Tibial nerve (tissue), 4 donors: ENCODE results near the gene MGAT3. TPM values are rescaled to one million over a fixed set of nuclear protein-coding genes. Genes with fewer than 3 reads are reported as not detected.
A peak's percentile ranks its signal among the peaks of the same experiment; 100 is the strongest.

Source experiments
- DNase-seq, 2 donors: peaks; one replicate each; pipeline ENCODE4 v3.0.0-alpha.2; 2019; ENCODE audit warnings: low spot score in 2 of 2
- H3K27ac ChIP-seq, 4 donors: fragments of 200-600 bp; sonication (generic) in 3 of 4; one replicate each; pipeline ENCODE4 v1.5.1; 2017 to 2019; ENCODE audit warnings: mild to moderate bottlenecking in 1 of 4
- H3K27me3 ChIP-seq, 2 donors: fragments of 200-600 bp; sonication (generic) in 1 of 2; one replicate each; pipeline versions ENCODE4 v1.5.1 to v1.6.0; 2017 to 2019
- H3K36me3 ChIP-seq, 3 donors: fragments of 200-600 bp; sonication (generic); one replicate each; pipeline ENCODE4 v1.5.1; 2018 to 2019
- H3K4me1 ChIP-seq, 4 donors: fragments of 200-600 bp; sonication (generic) in 3 of 4; one replicate each; pipeline ENCODE4 v1.5.1; 2017 to 2019
- H3K4me3 ChIP-seq, 4 donors: fragments of 200-600 bp; sonication (generic) in 3 of 4; one replicate each; pipeline ENCODE4 v1.5.1; 2017 to 2019; ENCODE audit warnings: mild to moderate bottlenecking in 1 of 4, moderate library complexity in 1 of 4
- H3K9me3 ChIP-seq, 4 donors: fragments of 200-600 bp; sonication (generic) in 3 of 4; one replicate each; pipeline ENCODE4 v1.5.1; 2017 to 2019
- EP300 ChIP-seq, 2 donors: sonication (generic); formaldehyde crosslinking; IDR thresholded peaks; one replicate each; pipeline ENCODE4 v1.6.1; 2017; ENCODE audit warnings: antibody characterized with exemption in 2 of 2, mild to moderate bottlenecking in 1 of 2
- POLR2A ChIP-seq, 2 donors: fragments of 450-650 bp; IDR thresholded peaks; one replicate each; pipeline ENCODE4 v1.6.1; 2017; ENCODE audit warnings: antibody characterized with exemption in 2 of 2, mild to moderate bottlenecking in 2 of 2, moderate library complexity in 2 of 2
- WGBS, 2 donors: methylation state at CpG; one replicate each; pipeline ENCODE4 v1.1.5; 2018; 5-methylcytosine and 5-hydroxymethylcytosine counted together
- total RNA-seq, 4 donors: library from RNA; depleted of rRNA; stranded (reverse); fragments of >200 nt; gene quantifications; one replicate each; pipeline ENCODE4 v1.1.0, GENCODE V29; 2016
- TF ChIP-seq, protein P1 (sequence below), 5 experiments: fragments of 200-600 bp in 3 of 5; fragments of 450-650 bp in 2 of 5; sonication (generic) in 3 of 5; IDR thresholded peaks; one replicate each; pipeline ENCODE4 v1.5.1; 2016 to 2019; ENCODE audit warnings: antibody characterized with exemption in 5 of 5, mild to moderate bottlenecking in 3 of 5, moderate library complexity in 2 of 5

The MGAT3 gene
- total RNA-seq, 4 donors from 2014 or later = 26.2 to 32.7 (median 32.2) TPM

DNA sequence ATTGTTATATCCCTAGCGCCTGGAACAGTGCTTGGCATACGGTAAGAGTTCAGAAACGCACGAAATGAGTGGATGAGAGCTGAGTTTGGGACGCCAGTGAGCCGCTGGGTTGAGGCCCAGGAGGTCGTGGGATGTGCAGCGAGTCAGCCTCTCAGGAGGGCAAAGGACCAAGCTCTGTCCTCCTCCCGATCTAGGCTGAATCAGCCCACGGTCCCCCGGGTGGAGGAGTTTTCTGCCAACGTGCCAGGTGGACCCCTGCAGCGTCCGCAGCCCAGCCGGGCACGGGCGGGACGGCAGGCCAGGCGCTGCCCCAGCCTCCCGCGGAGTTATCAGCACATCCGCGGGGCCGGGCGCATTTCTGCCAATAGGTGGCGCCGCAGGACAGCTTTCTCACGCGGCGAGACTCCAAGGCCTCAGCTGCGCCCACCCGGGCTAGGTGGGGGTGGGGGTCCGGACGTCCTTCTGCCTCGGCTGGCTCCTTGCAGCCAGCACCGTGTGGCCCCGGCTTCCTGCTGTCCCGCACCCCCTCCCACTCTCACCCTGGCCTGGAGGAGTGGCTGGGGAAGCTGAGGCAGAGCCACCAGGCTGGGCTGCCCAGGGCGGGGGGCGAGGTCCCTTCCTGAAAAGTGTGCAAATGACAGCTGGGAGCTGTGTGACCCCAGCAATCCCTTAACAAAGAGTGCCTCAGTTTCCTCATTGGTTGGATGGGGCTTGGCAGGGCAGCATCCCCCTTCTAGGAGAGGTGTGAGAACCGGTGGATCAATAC is 78.0 kb downstream of the MGAT3 start:
- H3K27ac ChIP-seq = peak overlapping the region; percentile 55 to 96 (median 74)

DNA sequence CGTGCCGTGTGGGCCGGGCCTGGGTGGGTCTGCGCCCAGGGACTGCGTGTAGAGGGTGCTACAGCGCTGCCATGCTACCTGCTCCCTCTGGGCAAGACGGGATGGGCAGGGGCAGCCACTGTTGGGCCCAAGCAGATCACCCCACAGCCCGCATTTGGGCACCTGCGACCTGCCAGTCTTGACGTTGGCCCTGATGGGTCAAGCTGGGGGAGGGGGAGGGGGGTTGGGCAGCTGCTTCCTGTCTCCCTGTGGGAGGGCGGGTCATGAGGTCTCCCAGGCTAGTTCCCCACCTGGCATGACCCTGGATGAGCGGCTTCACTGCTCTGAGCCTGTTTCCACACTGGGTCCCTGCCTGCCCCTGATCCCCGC is 78.5 kb downstream of the MGAT3 start:
- peaks cover 0 to 40% (median 19%) of the 10 kb centered on the region in 4 donors for H3K4me1 ChIP-seq
- TF ChIP-seq, protein P1, sequence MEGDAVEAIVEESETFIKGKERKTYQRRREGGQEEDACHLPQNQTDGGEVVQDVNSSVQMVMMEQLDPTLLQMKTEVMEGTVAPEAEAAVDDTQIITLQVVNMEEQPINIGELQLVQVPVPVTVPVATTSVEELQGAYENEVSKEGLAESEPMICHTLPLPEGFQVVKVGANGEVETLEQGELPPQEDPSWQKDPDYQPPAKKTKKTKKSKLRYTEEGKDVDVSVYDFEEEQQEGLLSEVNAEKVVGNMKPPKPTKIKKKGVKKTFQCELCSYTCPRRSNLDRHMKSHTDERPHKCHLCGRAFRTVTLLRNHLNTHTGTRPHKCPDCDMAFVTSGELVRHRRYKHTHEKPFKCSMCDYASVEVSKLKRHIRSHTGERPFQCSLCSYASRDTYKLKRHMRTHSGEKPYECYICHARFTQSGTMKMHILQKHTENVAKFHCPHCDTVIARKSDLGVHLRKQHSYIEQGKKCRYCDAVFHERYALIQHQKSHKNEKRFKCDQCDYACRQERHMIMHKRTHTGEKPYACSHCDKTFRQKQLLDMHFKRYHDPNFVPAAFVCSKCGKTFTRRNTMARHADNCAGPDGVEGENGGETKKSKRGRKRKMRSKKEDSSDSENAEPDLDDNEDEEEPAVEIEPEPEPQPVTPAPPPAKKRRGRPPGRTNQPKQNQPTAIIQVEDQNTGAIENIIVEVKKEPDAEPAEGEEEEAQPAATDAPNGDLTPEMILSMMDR (IDR thresholded peaks at IDR 0.05) = no peak
- TF ChIP-seq EP300 (IDR thresholded peaks at IDR 0.05) (no peak), POLR2A (IDR thresholded peaks at IDR 0.05) (no peak)

More for the DNA sequence above, 78.0 kb downstream of the MGAT3 start:
- Histone ChIP-seq H3K4me3 (peak overlapping the region in 3 of 4 donors; percentile 8 to 14 (median 8)), H3K27me3 (no peaks in the 10 kb centered on the region), H3K9me3 (no peaks in the 10 kb centered on the region), H3K4me1 (peaks cover 0 to 45% (median 25%) of the 10 kb centered on the region in 4 donors), H3K36me3 (peaks cover 0 to 7% (median 0%) of the 10 kb centered on the region in 3 donors)
- 10 to 14% methylated on average over 22 to 31 of the region's 41 CpGs for WGBS, 2 donors
- peak; percentile 83 to 91 for DNase-seq
- TF ChIP-seq, protein P1 (IDR thresholded peaks at IDR 0.05) = peak; percentile 93 to 99 (median 99)
- TF ChIP-seq POLR2A (IDR thresholded peaks at IDR 0.05) (no peak), EP300 (IDR thresholded peaks at IDR 0.05) (peak in 1 of 2 donors; percentile 25)

DNA sequence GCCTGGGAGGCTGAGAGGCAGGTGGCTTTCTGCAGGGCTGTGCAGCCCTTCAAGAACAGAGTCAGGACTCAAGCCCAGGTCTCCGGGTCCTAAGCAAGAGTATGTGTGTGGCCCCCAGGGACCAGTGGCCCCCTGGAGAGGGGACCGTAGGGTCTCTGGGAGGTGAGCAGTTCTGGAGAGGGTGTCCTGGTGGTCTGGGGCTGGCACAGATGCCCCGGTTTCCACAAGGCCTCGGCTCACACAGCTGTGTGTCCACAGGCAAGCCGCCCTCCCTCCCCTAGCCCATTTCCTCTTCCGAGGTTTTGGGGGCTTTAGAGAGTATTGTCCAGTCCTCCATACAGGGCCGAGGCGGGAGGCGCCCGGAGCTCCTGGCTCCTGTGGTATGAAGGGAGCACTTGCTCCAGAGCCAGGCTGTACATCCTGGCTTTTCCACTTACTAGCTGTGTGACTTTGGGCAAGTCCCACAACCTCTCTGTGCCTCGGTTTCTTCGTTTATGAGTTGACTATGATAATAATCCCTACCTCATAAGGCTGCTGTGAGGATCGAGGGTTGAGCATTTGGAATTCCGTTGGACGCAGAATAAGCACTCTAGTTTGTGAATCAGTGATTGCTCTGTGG is 79.1 kb downstream of the MGAT3 start:
- no peak overlapping the region for H3K27ac ChIP-seq
- WGBS, 2 donors = 80 to 81% methylated on average over 13 to 15 of the region's 15 CpGs

More for the DNA sequence above, 78.5 kb downstream of the MGAT3 start:
- Histone ChIP-seq H3K9me3 (no peaks in the 10 kb centered on the region), H3K27ac (peak overlapping the region in 2 of 4 donors; percentile 62 to 96), H3K36me3 (peaks cover 0 to under 1% (median 0%) of the 10 kb centered on the region in 3 donors), H3K27me3 (no peaks in the 10 kb centered on the region), H3K4me3 (no peak overlapping the region)
- no peak for DNase-seq
- 46 to 64% methylated on average over 8 to 11 of the region's 13 CpGs for WGBS, 2 donors

DNA sequence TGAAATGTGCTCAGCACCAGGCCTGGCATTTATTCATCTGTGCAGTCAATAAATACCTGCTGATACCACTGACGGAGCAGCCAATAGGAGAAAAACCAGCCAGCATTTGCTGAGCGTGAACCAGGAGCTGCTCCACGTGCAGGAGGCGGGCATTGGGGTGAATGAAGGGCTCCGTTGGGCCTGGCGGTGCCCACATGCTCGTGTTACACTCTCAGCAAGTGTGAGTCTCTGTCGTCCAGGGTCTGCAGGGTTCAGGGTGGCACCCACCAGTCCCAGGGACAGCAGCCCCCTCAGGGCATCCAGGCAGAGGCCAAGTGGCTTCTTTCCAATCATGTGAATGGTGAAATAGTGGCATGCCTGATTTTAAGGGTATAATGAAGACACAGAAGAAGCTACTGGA is 79.9 kb downstream of the MGAT3 start:
- H3K36me3 ChIP-seq = no peaks in the 10 kb centered on the region
- H3K27ac ChIP-seq = no peak overlapping the region
- no peaks in the 10 kb centered on the region for H3K9me3 ChIP-seq
- no peak for DNase-seq
- WGBS, 2 donors = 54 to 66% methylated on average over 8 of the region's 8 CpGs
- no peak overlapping the region for H3K4me3 ChIP-seq
- no peaks in the 10 kb centered on the region for H3K27me3 ChIP-seq
- H3K4me1 ChIP-seq = peaks cover 0 to 26% (median 6%) of the 10 kb centered on the region in 4 donors
- no peak for TF ChIP-seq POLR2A (IDR thresholded peaks at IDR 0.05)
- TF ChIP-seq, protein P1 (IDR thresholded peaks at IDR 0.05) = no peak
- TF ChIP-seq EP300 (IDR thresholded peaks at IDR 0.05) = no peak

More for the DNA sequence above, 79.1 kb downstream of the MGAT3 start:
- TF ChIP-seq EP300 (IDR thresholded peaks at IDR 0.05) (no peak), POLR2A (IDR thresholded peaks at IDR 0.05) (no peak)
- TF ChIP-seq, protein P1 (IDR thresholded peaks at IDR 0.05) = no peak
- no peak for DNase-seq
- no peak overlapping the region for H3K4me3 ChIP-seq
- H3K27me3 ChIP-seq = no peaks in the 10 kb centered on the region
- peaks cover 0 to 34% (median 14%) of the 10 kb centered on the region in 4 donors for H3K4me1 ChIP-seq
- no peaks in the 10 kb centered on the region for H3K9me3 ChIP-seq
- H3K36me3 ChIP-seq = no peaks in the 10 kb centered on the region

DNA sequence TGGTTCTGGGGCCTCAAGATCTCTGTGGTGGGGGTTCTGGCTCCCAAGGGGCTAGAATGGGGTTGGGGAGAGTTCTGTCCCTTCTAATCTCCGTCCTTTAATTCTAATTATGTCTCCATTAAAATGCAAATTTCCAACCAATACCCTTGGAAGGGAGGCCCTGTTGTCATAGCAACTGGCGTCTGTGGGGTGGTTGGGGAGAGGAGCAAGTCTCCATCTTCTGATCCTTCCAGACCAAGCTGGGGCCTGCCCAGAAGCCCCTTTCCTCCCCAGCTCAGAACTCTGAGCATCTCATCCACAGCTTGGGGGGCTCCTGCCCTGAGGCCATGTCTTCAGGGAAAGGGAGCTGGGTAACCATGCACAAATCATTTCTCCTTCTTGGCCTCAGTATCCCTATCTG is 81.2 kb downstream of the MGAT3 start:
- Histone ChIP-seq H3K27ac (no peak overlapping the region), H3K4me1 (peaks cover 0 to 22% (median 3%) of the 10 kb centered on the region in 4 donors), H3K36me3 (no peaks in the 10 kb centered on the region), H3K4me3 (no peak overlapping the region), H3K9me3 (no peaks in the 10 kb centered on the region), H3K27me3 (peaks cover 0 to 6% of the 10 kb centered on the region in 2 donors)
- TF ChIP-seq EP300 (IDR thresholded peaks at IDR 0.05) = no peak
- TF ChIP-seq POLR2A (IDR thresholded peaks at IDR 0.05) = no peak
- TF ChIP-seq, protein P1 (IDR thresholded peaks at IDR 0.05) = no peak
- 45 to 46% methylated on average over 2 of the region's 2 CpGs for WGBS, 2 donors
- no peak for DNase-seq
